ENCODE measurements around the gene VPS25. TPM values are rescaled to one million over a fixed set of nuclear protein-coding genes. Genes with fewer than 3 reads are reported as not detected.

VPS25 gene
- total RNA-seq, 1 donor from 2014 or later, result 90.1 TPM

- no peak for TF ChIP-seq CTCF (conservative IDR thresholded peaks at IDR 0.05; ENCODE audit: low read depth, low read length)
- peak overlapping the region; percentile 81 for H3K4me3 ChIP-seq (ENCODE audit: low read depth, low read length)
- no peak for DNase-seq (ENCODE audit: low read depth)
These were observed 7.8 kb downstream of the VPS25 start for GRCh38 chr17:42780851-42781638.

GRCh38 chr17:42781639-42782165 is 8.5 kb downstream of the VPS25 start:
- no peak for DNase-seq (ENCODE audit: low read depth)
- H3K4me3 ChIP-seq (ENCODE audit: low read depth, low read length), result peak overlapping the region; percentile 81
- TF ChIP-seq CTCF (conservative IDR thresholded peaks at IDR 0.05; ENCODE audit: low read depth, low read length), result no peak

GRCh38 chr17:42782166-42783061 is 9.2 kb downstream of the VPS25 start:
- no peak for DNase-seq (ENCODE audit: low read depth)
- H3K4me3 ChIP-seq (ENCODE audit: low read depth, low read length), result peak overlapping the region; percentile 81
- no peak for TF ChIP-seq CTCF (conservative IDR thresholded peaks at IDR 0.05; ENCODE audit: low read depth, low read length)

- DNase-seq (ENCODE audit: low read depth), result no peak
These were observed 10.0 kb downstream of the VPS25 start for GRCh38 chr17:42783062-42783790.

GRCh38 chr17:42783791-42784138 is 10.5 kb downstream of the VPS25 start:
- no peak overlapping the region for H3K4me3 ChIP-seq (ENCODE audit: low read depth, low read length)
- TF ChIP-seq CTCF (conservative IDR thresholded peaks at IDR 0.05; ENCODE audit: low read depth, low read length), result no peak
- DNase-seq (ENCODE audit: low read depth), result no peak

More at GRCh38 chr17:42783062-42783790, 10.0 kb downstream of the VPS25 start:
- H3K4me3 ChIP-seq (ENCODE audit: low read depth, low read length), result peak overlapping the region; percentile 81
- no peak for TF ChIP-seq CTCF (conservative IDR thresholded peaks at IDR 0.05; ENCODE audit: low read depth, low read length)

- no peak for TF ChIP-seq CTCF (conservative IDR thresholded peaks at IDR 0.05; ENCODE audit: low read depth, low read length)
- H3K4me3 ChIP-seq (ENCODE audit: low read depth, low read length), result no peak overlapping the region
- no peak for DNase-seq (ENCODE audit: low read depth)
These were observed 11.2 kb downstream of the VPS25 start for GRCh38 chr17:42784409-42784808.
